ENCODE data around the gene SPDYC. TPM values are rescaled to one million over a fixed set of nuclear protein-coding genes. Genes with fewer than 3 reads are reported as not detected.

Gene SPDYC
- polyA plus RNA-seq, 1 experiment: not detected

- no peaks in the 10 kb centered on the region for H3K9me3 ChIP-seq (ENCODE audit: control insufficient read depth, insufficient read depth, low read length)
- H3K27ac ChIP-seq (ENCODE audit: low read depth, low read length): no peak overlapping the region
- H3K4me3 ChIP-seq (ENCODE audit: low read depth, low read length): no peak overlapping the region
- no peak for DNase-seq (ENCODE audit: low read depth, low spot score)
- TF ChIP-seq CTCF (IDR thresholded peaks at IDR 0.05; ENCODE audit: low read depth, low read length): no peak
- CTCF ChIA-PET: no interaction called here
- no peaks in the 10 kb centered on the region for H3K27me3 ChIP-seq (ENCODE audit: control insufficient read depth, insufficient read depth, low read length)
- POLR2A ChIA-PET: no interaction called here
Measured at GRCh38 chr11:65221026-65221425, 51.0 kb downstream of the SPDYC start.

Small RNA genes within 50 kb of the gene (small RNA-seq; reads per million reads assigned to genes)
- gene HIGD1AP10 (ENCODE audit: insufficient read length, low read depth) (not detected), gene PDCL2P2 (ENCODE audit: insufficient read length, low read depth) (not detected), gene RNU2-23P (ENCODE audit: insufficient read length, low read depth) (not detected)

Other genes starting within 250 kb of the SPDYC start
- 11.2 and 16.6 TPM in 2 replicates for gene PPP2R5B, start 245.5 kb upstream of the SPDYC start, polyA plus RNA-seq (2011; rRNA removed)
- gene GPHA2, start 234.3 kb upstream of the SPDYC start, polyA plus RNA-seq (2011; rRNA removed): not detected in 2 replicates
- gene MAJIN, start 198.1 kb upstream of the SPDYC start, polyA plus RNA-seq (2011; rRNA removed): not detected in 2 replicates
- gene BATF2, start 173.3 kb upstream of the SPDYC start, polyA plus RNA-seq (2011; rRNA removed): 1.5 and 2.1 TPM in 2 replicates
- 60.7 and 76.5 TPM in 2 replicates for gene ARL2, start 156.1 kb upstream of the SPDYC start, polyA plus RNA-seq (2011; rRNA removed)
- 8.0 and 10.5 TPM in 2 replicates for gene SNX15, start 142.8 kb upstream of the SPDYC start, polyA plus RNA-seq (2011; rRNA removed)
- gene SAC3D1, start 129.0 kb upstream of the SPDYC start, polyA plus RNA-seq (2011; rRNA removed): 4.5 and 5.3 TPM in 2 replicates
- gene NAALADL1, start 111.7 kb upstream of the SPDYC start, polyA plus RNA-seq (2011; rRNA removed): 9.4 and 12.0 TPM in 2 replicates
- gene CDCA5, start 86.2 kb upstream of the SPDYC start, polyA plus RNA-seq (2011; rRNA removed): 4.2 and 5.2 TPM in 2 replicates
- 30.9 and 39.1 TPM in 2 replicates for gene ZFPL1, start 86.0 kb upstream of the SPDYC start, polyA plus RNA-seq (2011; rRNA removed)
- gene VPS51, start 74.0 kb upstream of the SPDYC start, polyA plus RNA-seq (2011; rRNA removed): 38.9 and 74.1 TPM in 2 replicates
- gene TM7SF2, start 58.4 kb upstream of the SPDYC start, polyA plus RNA-seq (2011; rRNA removed): 10.3 and 15.1 TPM in 2 replicates
- 3.1 and 3.6 TPM in 2 replicates for gene ZNHIT2, start 52.5 kb upstream of the SPDYC start, polyA plus RNA-seq (2011; rRNA removed)
- gene FAU, start 48.1 kb upstream of the SPDYC start, polyA plus RNA-seq (2011; rRNA removed): 426 and 504 TPM in 2 replicates
- 54.2 and 55.7 TPM in 2 replicates for gene MRPL49, start 47.9 kb upstream of the SPDYC start, polyA plus RNA-seq (2011; rRNA removed)
- gene SYVN1, start 35.7 kb upstream of the SPDYC start, polyA plus RNA-seq (2011; rRNA removed): 18.7 and 27.7 TPM in 2 replicates
- 84.1 and 123 TPM in 2 replicates for gene CAPN1, start 11.7 kb downstream of the SPDYC start, polyA plus RNA-seq (2011; rRNA removed)
- 10.4 and 14.1 TPM in 2 replicates for gene POLA2, start 91.7 kb downstream of the SPDYC start, polyA plus RNA-seq (2011; rRNA removed)
- 14.3 and 21.1 TPM in 2 replicates for gene CDC42EP2, start 144.6 kb downstream of the SPDYC start, polyA plus RNA-seq (2011; rRNA removed)
- 43.7 and 52.0 TPM in 2 replicates for gene DPF2, start 163.6 kb downstream of the SPDYC start, polyA plus RNA-seq (2011; rRNA removed)
- 0.07 and 0.11 TPM in 2 replicates for gene TIGD3, start 184.5 kb downstream of the SPDYC start, polyA plus RNA-seq (2011; rRNA removed)
- 0.76 and 1.4 TPM in 2 replicates for gene SLC25A45, start 212.4 kb downstream of the SPDYC start, polyA plus RNA-seq (2011; rRNA removed)
- 10.7 and 14.1 TPM in 2 replicates for gene FRMD8, start 216.4 kb downstream of the SPDYC start, polyA plus RNA-seq (2011; rRNA removed)